Tibial artery (tissue), 4 donors: ENCODE data around the gene CPED1.
"Not testable (repeated sequence)": the region's sequence is repeated elsewhere in the genome, so short reads cannot be mapped to it uniquely, and the experiment has no call there.

ENCODE experiments used
- DNase-seq, 2 donors: peaks; one replicate each; pipeline ENCODE4 v3.0.0-alpha.2; 2019
- H3K27ac ChIP-seq, 2 donors: fragments of 200-600 bp; sonication (generic) in 1 of 2; 1 replicate in 1 of 2; 2 replicates in 1 of 2; pipeline ENCODE4 v1.5.1; 2018 to 2019; ENCODE audit warnings: mild to moderate bottlenecking in 1 of 2
- H3K27me3 ChIP-seq, 2 donors: fragments of 200-600 bp; sonication (generic) in 1 of 2; one replicate each; pipeline versions ENCODE4 v1.5.1 to v1.6.0; 2016 to 2019
- H3K36me3 ChIP-seq, 3 donors: fragments of 200-600 bp; sonication (generic) in 2 of 3; one replicate each; pipeline ENCODE4 v1.5.1; 2016 to 2019; ENCODE audit warnings: mild to moderate bottlenecking in 2 of 3
- H3K4me1 ChIP-seq, 4 donors: fragments of 200-600 bp; sonication (generic) in 2 of 4; 1 replicate in 3 of 4; 2 replicates in 1 of 4; pipeline ENCODE4 v1.5.1; 2016 to 2019
- H3K4me3 ChIP-seq, 2 donors: fragments of 200-600 bp; sonication (generic) in 1 of 2; 1 replicate in 1 of 2; 2 replicates in 1 of 2; pipeline ENCODE4 v1.5.1; 2018 to 2019; ENCODE audit warnings: mild to moderate bottlenecking in 2 of 2
- H3K9me3 ChIP-seq, 3 donors: fragments of 200-600 bp; sonication (generic) in 1 of 3; one replicate each; pipeline ENCODE4 v1.5.1; 2016 to 2019
- intact Hi-C: fragments of 100-400 bp; cut with DNase I; formaldehyde crosslinking; loops from one replicate; pipeline ENCODE4 v1.15.0; 2023; ENCODE audit warnings: low total_unique reads
- TF ChIP-seq, protein P1 (sequence below), 2 experiments: fragments of 200-600 bp in 1 of 2; fragments of 450-650 bp in 1 of 2; IDR thresholded peaks; one replicate each; pipeline ENCODE4 v1.5.1; 2017 to 2019; ENCODE audit warnings: antibody characterized with exemption in 2 of 2, mild to moderate bottlenecking in 1 of 2, moderate library complexity in 1 of 2

The CPED1 gene

DNA sequence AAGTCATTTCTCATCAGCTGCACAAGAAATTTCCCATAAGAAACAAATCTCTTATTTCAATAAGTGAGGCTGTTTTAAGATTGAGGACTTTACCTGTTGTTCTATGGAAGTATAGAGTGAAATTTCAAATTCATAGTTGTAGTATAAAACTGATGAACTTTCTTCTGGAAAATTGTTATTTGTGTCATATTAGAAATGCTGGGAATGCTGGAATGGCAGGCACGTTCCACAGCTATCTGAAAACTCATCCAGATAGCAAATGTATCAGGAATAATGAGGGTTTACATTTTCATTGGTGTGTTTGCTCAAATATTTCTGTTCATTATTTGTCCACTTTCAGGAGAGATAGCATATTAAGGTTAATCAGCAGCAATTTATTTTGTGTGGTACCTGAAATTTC, 40.8 kb downstream of the CPED1 start:
- no peaks in the 10 kb centered on the region for H3K36me3 ChIP-seq
- TF ChIP-seq, protein P1, sequence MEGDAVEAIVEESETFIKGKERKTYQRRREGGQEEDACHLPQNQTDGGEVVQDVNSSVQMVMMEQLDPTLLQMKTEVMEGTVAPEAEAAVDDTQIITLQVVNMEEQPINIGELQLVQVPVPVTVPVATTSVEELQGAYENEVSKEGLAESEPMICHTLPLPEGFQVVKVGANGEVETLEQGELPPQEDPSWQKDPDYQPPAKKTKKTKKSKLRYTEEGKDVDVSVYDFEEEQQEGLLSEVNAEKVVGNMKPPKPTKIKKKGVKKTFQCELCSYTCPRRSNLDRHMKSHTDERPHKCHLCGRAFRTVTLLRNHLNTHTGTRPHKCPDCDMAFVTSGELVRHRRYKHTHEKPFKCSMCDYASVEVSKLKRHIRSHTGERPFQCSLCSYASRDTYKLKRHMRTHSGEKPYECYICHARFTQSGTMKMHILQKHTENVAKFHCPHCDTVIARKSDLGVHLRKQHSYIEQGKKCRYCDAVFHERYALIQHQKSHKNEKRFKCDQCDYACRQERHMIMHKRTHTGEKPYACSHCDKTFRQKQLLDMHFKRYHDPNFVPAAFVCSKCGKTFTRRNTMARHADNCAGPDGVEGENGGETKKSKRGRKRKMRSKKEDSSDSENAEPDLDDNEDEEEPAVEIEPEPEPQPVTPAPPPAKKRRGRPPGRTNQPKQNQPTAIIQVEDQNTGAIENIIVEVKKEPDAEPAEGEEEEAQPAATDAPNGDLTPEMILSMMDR (IDR thresholded peaks at IDR 0.05) = no peak
- no peak overlapping the region for H3K4me3 ChIP-seq
- no peaks in the 10 kb centered on the region for H3K9me3 ChIP-seq
- H3K27me3 ChIP-seq = no peaks in the 10 kb centered on the region
- no peak for DNase-seq
- peak overlapping the region; percentile 62 to 74 for H3K27ac ChIP-seq
- H3K4me1 ChIP-seq = peaks cover 0 to 82% (median 20%) of the 10 kb centered on the region in 4 donors
- intact Hi-C loops = no loop called here

DNA sequence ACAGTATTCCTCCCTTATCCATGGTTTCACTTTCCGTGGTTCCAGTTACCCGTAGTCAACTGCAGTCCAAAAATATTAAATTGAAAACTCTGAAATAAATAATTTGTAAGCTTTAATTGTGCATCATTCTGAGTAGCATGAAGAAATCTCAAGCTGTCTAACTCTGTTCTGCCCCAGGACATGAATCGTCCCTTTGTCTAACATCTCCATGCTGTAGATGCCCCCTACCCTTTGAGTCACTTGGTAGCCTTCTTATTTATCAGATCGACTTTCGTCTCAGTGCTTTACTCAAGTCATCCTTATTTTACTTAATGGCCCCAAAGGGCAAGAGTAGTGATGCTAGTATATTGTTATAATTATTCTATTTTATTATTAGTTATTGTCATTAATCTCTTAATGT, 41.8 kb downstream of the CPED1 start:
- Histone ChIP-seq H3K27me3 (no peaks in the 10 kb centered on the region), H3K9me3 (no peaks in the 10 kb centered on the region), H3K4me1 (peaks cover 0 to 72% (median 19%) of the 10 kb centered on the region in 4 donors), H3K36me3 (no peaks in the 10 kb centered on the region), H3K27ac (peak overlapping the region; percentile 12 to 74), H3K4me3 (no peak overlapping the region)
- no peak for DNase-seq
- TF ChIP-seq, protein P1 (IDR thresholded peaks at IDR 0.05) = no peak
- intact Hi-C loops = no loop called here

DNA sequence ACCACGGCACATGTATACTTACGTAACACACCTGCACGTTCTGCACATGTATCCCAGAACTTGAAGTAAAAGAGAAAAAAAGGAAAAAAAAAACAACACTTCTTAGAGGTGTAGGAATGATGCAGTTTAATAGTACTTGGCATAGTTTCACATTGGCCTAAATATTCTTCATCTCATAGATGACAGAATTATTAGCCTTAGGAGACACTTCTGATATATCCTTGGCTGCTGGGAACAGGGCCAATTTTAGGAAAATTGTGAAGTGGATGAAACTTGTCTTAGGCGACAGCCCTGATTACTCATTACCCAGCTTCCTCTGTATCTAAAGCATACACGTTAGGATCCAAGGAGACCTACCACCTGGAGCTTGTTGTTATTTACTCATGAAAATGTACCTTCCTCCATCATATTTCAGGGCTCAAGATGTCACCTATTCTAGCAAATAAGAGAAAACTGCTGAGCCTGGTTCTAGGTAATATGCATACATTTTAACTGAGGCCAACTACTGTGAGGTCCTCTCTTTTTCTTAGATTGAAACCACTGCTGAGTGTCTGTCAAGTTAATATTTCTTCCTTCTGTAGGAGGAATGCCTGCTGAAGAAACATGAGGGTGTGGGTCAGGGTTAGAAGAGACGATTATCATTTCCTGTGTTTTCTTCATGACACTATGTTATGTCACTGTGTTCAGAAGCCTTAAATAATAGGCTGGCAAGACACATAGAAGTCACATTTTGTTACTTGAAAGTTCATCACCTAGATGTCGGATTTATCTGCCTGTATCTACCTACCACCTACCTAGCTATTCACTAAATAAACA, 44.3 kb downstream of the CPED1 start:
- Histone ChIP-seq H3K27me3 (no peaks in the 10 kb centered on the region), H3K9me3 (no peaks in the 10 kb centered on the region), H3K36me3 (no peaks in the 10 kb centered on the region), H3K27ac (peak overlapping the region; percentile 39 to 56), H3K4me3 (no peak overlapping the region), H3K4me1 (peaks cover 0 to 49% (median 17%) of the 10 kb centered on the region in 4 donors)
- intact Hi-C loops = no loop called here
- DNase-seq = no peak
- TF ChIP-seq, protein P1 (IDR thresholded peaks at IDR 0.05) = no peak

DNA sequence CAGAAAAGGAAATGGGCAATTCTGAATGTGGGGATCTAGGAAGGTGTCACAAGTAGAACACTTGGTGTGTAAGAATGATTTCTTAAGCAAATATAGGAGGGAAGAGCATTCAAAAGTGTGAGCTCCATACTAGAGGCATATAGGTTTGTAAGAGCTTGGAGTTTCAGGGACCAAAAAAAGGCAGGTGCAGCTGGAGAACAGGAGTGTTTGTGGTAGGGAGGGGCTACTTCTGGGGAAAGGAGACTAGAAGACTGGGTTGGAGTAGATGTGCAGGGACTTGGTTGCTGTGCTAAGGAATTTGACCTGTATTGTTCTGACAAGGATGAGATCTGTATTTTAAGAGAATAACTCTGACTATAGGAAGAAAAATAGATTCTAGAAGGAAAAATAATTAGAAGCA, 46.4 kb downstream of the CPED1 start:
- no peaks in the 10 kb centered on the region for H3K36me3 ChIP-seq
- intact Hi-C loops = no loop called here
- TF ChIP-seq, protein P1 (IDR thresholded peaks at IDR 0.05) = no peak
- no peak overlapping the region for H3K27ac ChIP-seq
- DNase-seq = no peak
- no peak overlapping the region for H3K4me3 ChIP-seq
- no peaks in the 10 kb centered on the region for H3K27me3 ChIP-seq
- no peaks in the 10 kb centered on the region for H3K9me3 ChIP-seq
- H3K4me1 ChIP-seq = peaks cover 0 to 39% (median 13%) of the 10 kb centered on the region in 4 donors

DNA sequence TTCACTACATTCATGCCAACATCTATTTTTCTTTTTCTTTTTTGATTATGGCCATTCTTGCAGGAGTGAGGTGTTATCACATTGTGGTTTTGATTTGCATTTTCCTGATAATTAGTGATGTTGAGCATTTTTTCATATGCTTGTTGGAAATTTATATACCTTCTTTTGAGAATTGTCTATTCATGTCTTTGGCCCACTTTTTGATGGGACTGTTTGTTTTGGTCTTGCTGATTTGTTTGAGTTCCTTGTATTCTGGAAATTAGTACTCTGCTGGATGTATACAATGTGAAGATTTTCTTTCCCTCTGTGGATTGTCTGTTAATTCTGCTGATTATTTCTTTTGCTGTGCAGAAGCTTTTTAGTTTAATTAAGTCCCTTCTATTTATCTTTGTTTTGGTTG, 48.3 kb downstream of the CPED1 start:
- DNase-seq, H3K27ac ChIP-seq, H3K27me3 ChIP-seq, H3K9me3 ChIP-seq, H3K4me3 ChIP-seq, intact Hi-C loops, H3K36me3 ChIP-seq: not testable (repeated sequence)
- peaks cover 0 to 32% (median 20%) of the 10 kb centered on the region in 4 donors for H3K4me1 ChIP-seq

DNA sequence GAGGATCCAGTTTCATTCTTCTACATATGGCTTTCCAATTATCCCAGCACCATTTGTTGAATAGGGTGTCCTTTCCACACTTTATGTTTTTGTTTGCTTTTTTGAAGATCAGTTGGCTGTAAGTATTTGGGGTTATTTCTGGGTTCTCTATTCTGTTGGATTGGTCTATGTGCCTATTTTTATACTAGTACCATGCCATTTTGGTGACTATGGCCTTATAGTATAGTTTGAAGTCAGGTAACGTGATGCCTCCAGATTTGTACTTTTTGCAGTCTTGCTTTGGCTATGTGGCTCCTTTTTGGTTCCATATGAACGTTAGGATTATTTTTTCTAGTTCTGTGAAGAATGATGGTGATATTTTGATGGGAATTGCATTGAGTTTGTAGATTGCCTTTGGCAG, 48.8 kb downstream of the CPED1 start:
- H3K27me3 ChIP-seq, DNase-seq, H3K27ac ChIP-seq, H3K36me3 ChIP-seq, H3K4me3 ChIP-seq, intact Hi-C loops, H3K9me3 ChIP-seq: not testable (repeated sequence)
- peaks cover 0 to 37% (median 25%) of the 10 kb centered on the region in 4 donors for H3K4me1 ChIP-seq
